Astrocyte (in vitro differentiated cells and primary cell): ENCODE data around the gene MDM2. TPM values are rescaled to one million over a fixed set of nuclear protein-coding genes. Genes with fewer than 3 reads are reported as not detected.

ENCODE experiments used
- DNase-seq: peaks from one replicate; pipeline ENCODE4 v3.0.0-alpha.2; 2010; ENCODE audit warnings: low read depth
- FAIRE-seq: peaks from 2 replicates; lab custom pipeline; 2011; peaks lifted over from hg19 to GRCh38; lab: Jason Lieb, UNC
- H2AFZ ChIP-seq: 2 replicates; pipeline ENCODE4 v1.6.0; 2012; ENCODE audit warnings: low read depth, low read length, inconsistent platforms
- H3K27ac ChIP-seq: 2 replicates; pipeline ENCODE4 v1.5.1; 2011; ENCODE audit warnings: low read depth, low read length, inconsistent platforms
- H3K27me3 ChIP-seq: 2 replicates; pipeline ENCODE4 v1.6.0; 2011; ENCODE audit warnings: low read length, inconsistent platforms; ENCODE audit not compliant: insufficient read depth
- H3K36me3 ChIP-seq: 2 replicates; pipeline ENCODE4 v1.5.1; 2011; ENCODE audit warnings: low read length, inconsistent platforms; ENCODE audit not compliant: insufficient read depth
- H3K4me1 ChIP-seq: 2 replicates; pipeline ENCODE4 v1.5.1; 2011; ENCODE audit warnings: low read length, inconsistent platforms; ENCODE audit not compliant: insufficient read depth
- H3K4me2 ChIP-seq: 2 replicates; pipeline ENCODE4 v1.6.0; 2012; ENCODE audit warnings: low read length, inconsistent platforms
- H3K4me3 ChIP-seq: 2 replicates; pipeline ENCODE4 v1.5.1; 2011; ENCODE audit warnings: low read depth, mild to moderate bottlenecking, low read length, inconsistent platforms; ENCODE audit not compliant: insufficient read depth
- H3K79me2 ChIP-seq: 2 replicates; pipeline ENCODE4 v1.6.0; 2012; ENCODE audit warnings: mild to moderate bottlenecking, low read length, inconsistent platforms; ENCODE audit not compliant: insufficient read depth
- H3K9ac ChIP-seq: 2 replicates; pipeline ENCODE4 v1.6.0; 2012; ENCODE audit warnings: mild to moderate bottlenecking, low read length, inconsistent platforms
- H3K9me3 ChIP-seq: 2 replicates; pipeline ENCODE4 v1.5.1; 2012; ENCODE audit warnings: low read depth, mild to moderate bottlenecking, low read length, inconsistent platforms; ENCODE audit not compliant: insufficient read depth
- H4K20me1 ChIP-seq: 2 replicates; pipeline ENCODE4 v1.6.0; 2012; ENCODE audit warnings: low read length, inconsistent platforms; ENCODE audit not compliant: insufficient read depth
- H3K27ac Mint-ChIP-seq: one replicate; pipeline ENCODE4 v1.8.0; 2021; ENCODE audit warnings: mild to moderate bottlenecking, mixed read lengths; ENCODE audit not compliant: unreplicated experiment
- H3K27me3 Mint-ChIP-seq: one replicate; pipeline ENCODE4 v1.8.0; 2021; ENCODE audit warnings: low read depth, mixed read lengths; ENCODE audit not compliant: unreplicated experiment
- H3K36me3 Mint-ChIP-seq: one replicate; pipeline ENCODE4 v1.8.0; 2021; ENCODE audit warnings: low read depth, mixed read lengths; ENCODE audit not compliant: unreplicated experiment
- H3K4me1 Mint-ChIP-seq: one replicate; pipeline ENCODE4 v1.8.0; 2021; ENCODE audit warnings: low read depth, mixed read lengths; ENCODE audit not compliant: unreplicated experiment
- H3K4me3 Mint-ChIP-seq: one replicate; pipeline ENCODE4 v1.8.0; 2021; ENCODE audit warnings: mild to moderate bottlenecking, moderate library complexity, mixed read lengths; ENCODE audit not compliant: unreplicated experiment
- H3K9me3 Mint-ChIP-seq: one replicate; pipeline ENCODE4 v1.8.0; 2021; ENCODE audit warnings: mild to moderate bottlenecking, mixed read lengths; ENCODE audit not compliant: unreplicated experiment
- EZH2 ChIP-seq: IDR thresholded peaks from 2 replicates; pipeline ENCODE4 v1.6.1; 2012; ENCODE audit warnings: mild to moderate bottlenecking, low read length, inconsistent platforms; ENCODE audit not compliant: insufficient read depth
- total RNA-seq: library from RNA; stranded (reverse); gene quantifications from 2 replicates; pipeline ENCODE4 v1.2.1, GENCODE V29; 2021
- TF ChIP-seq, protein P1 (sequence below): IDR thresholded peaks from 2 replicates; pipeline ENCODE4 v1.5.1; 2011; ENCODE audit warnings: low read depth, mild to moderate bottlenecking, inconsistent platforms, low read length, moderate library complexity; ENCODE audit not compliant: insufficient read depth

The MDM2 gene
- total RNA-seq, 1 donor from 2014 or later: 828 TPM

DNA sequence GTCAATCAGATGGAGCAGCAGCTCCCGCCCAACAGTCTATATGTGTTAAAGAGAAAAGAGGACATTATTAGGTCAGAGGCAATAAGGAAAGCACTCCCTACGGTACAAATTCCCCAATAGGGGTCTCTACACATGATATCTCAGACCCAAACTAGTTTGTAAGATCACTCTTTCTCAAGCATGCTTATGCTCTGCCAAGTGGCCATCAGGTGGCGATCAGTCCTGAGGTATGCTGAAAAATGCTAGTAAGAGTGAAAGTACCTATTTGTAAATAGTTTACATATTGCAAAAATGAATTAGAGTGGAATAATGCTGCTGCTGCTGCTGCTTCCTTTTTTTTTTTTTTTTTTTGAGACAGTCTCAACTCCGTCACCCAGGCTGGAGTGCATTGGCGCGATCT, 63.9 kb downstream of the MDM2 start:
- DNase-seq: no peak
- H3K36me3 Mint-ChIP-seq: no peaks in the 10 kb centered on the region
- no peaks in the 10 kb centered on the region for H3K27me3 ChIP-seq
- H2AFZ ChIP-seq: no peak overlapping the region
- H3K27ac Mint-ChIP-seq: peak overlapping the region; percentile 36
- no peak overlapping the region for H3K27ac ChIP-seq
- FAIRE-seq: no peak
- no peaks in the 10 kb centered on the region for H3K27me3 Mint-ChIP-seq
- no peak overlapping the region for H3K9ac ChIP-seq
- no peaks in the 10 kb centered on the region for H3K79me2 ChIP-seq
- H3K4me2 ChIP-seq: no peak overlapping the region
- H3K4me3 ChIP-seq: no peak overlapping the region
- no peaks in the 10 kb centered on the region for H3K9me3 ChIP-seq
- no peaks in the 10 kb centered on the region for H4K20me1 ChIP-seq
- peaks cover 3% of the 10 kb centered on the region for H3K9me3 Mint-ChIP-seq
- TF ChIP-seq, protein P1, sequence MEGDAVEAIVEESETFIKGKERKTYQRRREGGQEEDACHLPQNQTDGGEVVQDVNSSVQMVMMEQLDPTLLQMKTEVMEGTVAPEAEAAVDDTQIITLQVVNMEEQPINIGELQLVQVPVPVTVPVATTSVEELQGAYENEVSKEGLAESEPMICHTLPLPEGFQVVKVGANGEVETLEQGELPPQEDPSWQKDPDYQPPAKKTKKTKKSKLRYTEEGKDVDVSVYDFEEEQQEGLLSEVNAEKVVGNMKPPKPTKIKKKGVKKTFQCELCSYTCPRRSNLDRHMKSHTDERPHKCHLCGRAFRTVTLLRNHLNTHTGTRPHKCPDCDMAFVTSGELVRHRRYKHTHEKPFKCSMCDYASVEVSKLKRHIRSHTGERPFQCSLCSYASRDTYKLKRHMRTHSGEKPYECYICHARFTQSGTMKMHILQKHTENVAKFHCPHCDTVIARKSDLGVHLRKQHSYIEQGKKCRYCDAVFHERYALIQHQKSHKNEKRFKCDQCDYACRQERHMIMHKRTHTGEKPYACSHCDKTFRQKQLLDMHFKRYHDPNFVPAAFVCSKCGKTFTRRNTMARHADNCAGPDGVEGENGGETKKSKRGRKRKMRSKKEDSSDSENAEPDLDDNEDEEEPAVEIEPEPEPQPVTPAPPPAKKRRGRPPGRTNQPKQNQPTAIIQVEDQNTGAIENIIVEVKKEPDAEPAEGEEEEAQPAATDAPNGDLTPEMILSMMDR: peak; percentile 37
- no peak for TF ChIP-seq EZH2
- peaks cover 6% of the 10 kb centered on the region for H3K4me1 Mint-ChIP-seq
- H3K4me3 Mint-ChIP-seq: no peak overlapping the region
- H3K4me1 ChIP-seq: no peaks in the 10 kb centered on the region
- H3K36me3 ChIP-seq: no peaks in the 10 kb centered on the region

DNA sequence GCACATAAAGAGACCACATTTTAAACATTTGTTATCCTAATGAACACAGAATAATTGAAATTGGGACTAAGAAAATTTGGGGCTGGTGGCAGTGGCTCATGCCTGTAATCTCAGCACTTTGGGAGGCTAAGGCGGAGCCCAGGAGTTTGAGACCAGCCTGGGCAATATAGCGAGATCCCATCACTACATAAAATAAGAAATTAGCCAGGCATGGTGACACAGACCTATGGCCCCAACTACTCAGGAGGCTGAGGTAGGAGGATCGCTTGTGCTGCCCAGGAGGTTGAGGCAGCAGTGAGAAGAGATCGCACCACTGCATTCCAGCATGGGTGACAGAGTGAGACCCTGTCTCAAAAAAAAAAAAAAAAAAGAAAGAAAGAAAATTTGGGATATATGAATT, 65.3 kb downstream of the MDM2 start:
- DNase-seq (no peak), FAIRE-seq (no peak)
- Histone ChIP-seq H3K27me3 (no peaks in the 10 kb centered on the region), H3K4me1 (no peaks in the 10 kb centered on the region), H3K27ac (no peak overlapping the region), H3K79me2 (no peaks in the 10 kb centered on the region), H2AFZ (no peak overlapping the region), H3K9ac (no peak overlapping the region), H3K4me3 (no peak overlapping the region), H4K20me1 (no peaks in the 10 kb centered on the region), H3K4me2 (no peak overlapping the region), H3K36me3 (no peaks in the 10 kb centered on the region), H3K9me3 (no peaks in the 10 kb centered on the region)
- H3K27me3 Mint-ChIP-seq: no peaks in the 10 kb centered on the region
- H3K4me1 Mint-ChIP-seq: peaks cover 6% of the 10 kb centered on the region
- peak overlapping the region; percentile 9 for H3K27ac Mint-ChIP-seq
- H3K4me3 Mint-ChIP-seq: no peak overlapping the region
- peaks cover 5% of the 10 kb centered on the region for H3K9me3 Mint-ChIP-seq
- no peaks in the 10 kb centered on the region for H3K36me3 Mint-ChIP-seq
- TF ChIP-seq, protein P1: no peak
- no peak for TF ChIP-seq EZH2

DNA sequence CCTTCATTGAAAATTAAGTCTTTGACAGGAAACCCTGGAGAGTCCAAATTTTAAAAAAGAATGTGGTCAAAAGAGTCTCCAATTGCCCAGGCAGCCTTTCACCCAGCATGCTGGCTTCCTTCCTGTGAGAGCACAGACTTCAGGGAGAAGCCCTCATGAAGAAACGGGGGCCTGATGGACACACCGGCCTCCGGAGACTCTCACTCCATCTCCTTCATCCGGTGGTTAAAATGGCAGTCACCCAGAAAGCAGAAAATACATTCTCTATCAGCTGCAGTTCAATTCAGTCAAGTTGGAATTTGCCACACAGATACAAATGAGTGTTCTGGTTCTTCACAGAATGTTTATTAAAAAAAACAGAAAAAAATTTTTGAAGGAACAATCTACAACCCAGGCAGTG, 68.5 kb downstream of the MDM2 start:
- no peaks in the 10 kb centered on the region for H4K20me1 ChIP-seq
- H3K36me3 ChIP-seq: no peaks in the 10 kb centered on the region
- no peak overlapping the region for H3K27ac ChIP-seq
- DNase-seq (peak; percentile 31), FAIRE-seq (no peak)
- H3K9ac ChIP-seq: no peak overlapping the region
- no peak overlapping the region for H3K4me3 ChIP-seq
- no peaks in the 10 kb centered on the region for H3K36me3 Mint-ChIP-seq
- TF ChIP-seq, protein P1: no peak
- TF ChIP-seq EZH2: no peak
- H2AFZ ChIP-seq: no peak overlapping the region
- no peak overlapping the region for H3K27ac Mint-ChIP-seq
- no peaks in the 10 kb centered on the region for H3K27me3 ChIP-seq
- no peaks in the 10 kb centered on the region for H3K9me3 ChIP-seq
- H3K79me2 ChIP-seq: no peaks in the 10 kb centered on the region
- H3K9me3 Mint-ChIP-seq: peaks cover 5% of the 10 kb centered on the region
- H3K4me1 Mint-ChIP-seq: peaks cover 6% of the 10 kb centered on the region
- H3K4me1 ChIP-seq: no peaks in the 10 kb centered on the region
- H3K4me3 Mint-ChIP-seq: no peak overlapping the region
- H3K4me2 ChIP-seq: no peak overlapping the region
- H3K27me3 Mint-ChIP-seq: no peaks in the 10 kb centered on the region
